HFF-Myc (cell line): ENCODE measurements around the gene ZNF274.

ENCODE experiments used
- DNase-seq: peaks from one replicate; pipeline ENCODE4 v3.0.0-alpha.2; 2011; ENCODE audit warnings: low read depth; ENCODE audit errors: extremely low read depth
- H3K4me3 ChIP-seq: replicated peaks from 2 replicates; pipeline ENCODE4 v1.5.1; 2011; ENCODE audit warnings: low read depth, mild to moderate bottlenecking, control low read depth, low read length
- CTCF ChIP-seq: IDR thresholded peaks from 2 replicates; pipeline ENCODE4 v1.5.1; 2012; ENCODE audit warnings: mild to moderate bottlenecking, low read depth, low read length, control low read depth; ENCODE audit errors: missing control alignments

The ZNF274 gene

GRCh38 chr19:58212336-58213074 lies 29.6 kb downstream of the ZNF274 start:
- TF ChIP-seq CTCF = no peak
- DNase-seq = no peak
- H3K4me3 ChIP-seq = no peak overlapping the region

- no peak overlapping the region for H3K4me3 ChIP-seq
- no peak for DNase-seq
- no peak for TF ChIP-seq CTCF
These were observed 30.2 kb downstream of the ZNF274 start for GRCh38 chr19:58213075-58213369.

- no peak overlapping the region for H3K4me3 ChIP-seq
- TF ChIP-seq CTCF = no peak
- no peak for DNase-seq
These were observed 34.2 kb downstream of the ZNF274 start for GRCh38 chr19:58217069-58217481.

GRCh38 chr19:58217607-58218391 lies 34.9 kb downstream of the ZNF274 start:
- DNase-seq = no peak
- H3K4me3 ChIP-seq = no peak overlapping the region
- no peak for TF ChIP-seq CTCF

GRCh38 chr19:58218899-58219298 lies 36.0 kb downstream of the ZNF274 start:
- peak; percentile 29 for TF ChIP-seq CTCF
- no peak overlapping the region for H3K4me3 ChIP-seq
- DNase-seq = no peak

- DNase-seq = no peak
- peak overlapping the region; percentile 72 for H3K4me3 ChIP-seq
- TF ChIP-seq CTCF = no peak
These were observed 45.2 kb downstream of the ZNF274 start for GRCh38 chr19:58227964-58228584.
